HG03175 (cell line): ENCODE results near the gene HTR6.
"Not testable (repeated sequence)": the region's sequence is repeated elsewhere in the genome, so short reads cannot be mapped to it uniquely, and the experiment has no call there.

ENCODE experiments used
- ATAC-seq: cut with Tn5 transposase; IDR thresholded peaks from one replicate; pipeline ENCODE4 v1.9.1; 2021; ENCODE audit warnings: mild to moderate bottlenecking, moderate library complexity; ENCODE audit not compliant: unreplicated experiment

Gene HTR6

GRCh38 chr1:19664453-19665185, at the start of gene HTR6:
Gene HTR6 (plus strand): TSS chr1:19664875. CDS start chr1:19665754, 879 bp downstream.
- ATAC-seq, result no peak

- ATAC-seq, result no peak
Observed at GRCh38 chr1:19615438-19615837, 49.2 kb upstream of the HTR6 start.

- ATAC-seq, result no peak
Observed at GRCh38 chr1:19616489-19616888, 48.2 kb upstream of the HTR6 start.

- no peak for ATAC-seq
Observed at GRCh38 chr1:19617376-19617775, 47.3 kb upstream of the HTR6 start.

- ATAC-seq, result no peak
Observed at GRCh38 chr1:19618428-19618827, 46.2 kb upstream of the HTR6 start.

GRCh38 chr1:19619697-19620384, 44.8 kb upstream of the HTR6 start:
- ATAC-seq, result no peak

GRCh38 chr1:19620786-19621185, 43.9 kb upstream of the HTR6 start:
- no peak for ATAC-seq

- no peak for ATAC-seq
Observed at GRCh38 chr1:19621274-19621950, 43.3 kb upstream of the HTR6 start.

GRCh38 chr1:19622204-19622603, 42.5 kb upstream of the HTR6 start:
- ATAC-seq, result no peak

GRCh38 chr1:19623523-19623922, 41.2 kb upstream of the HTR6 start:
- no peak for ATAC-seq

GRCh38 chr1:19625291-19625937, 39.3 kb upstream of the HTR6 start:
- no peak for ATAC-seq

GRCh38 chr1:19628879-19629278, 35.8 kb upstream of the HTR6 start:
- ATAC-seq, result no peak

- ATAC-seq, result no peak
Observed at GRCh38 chr1:19629357-19629756, 35.3 kb upstream of the HTR6 start.

- ATAC-seq, result not testable (repeated sequence)
Observed at GRCh38 chr1:19630192-19630591, 34.5 kb upstream of the HTR6 start.

- ATAC-seq, result no peak
Observed at GRCh38 chr1:19630720-19631395, 33.8 kb upstream of the HTR6 start.

GRCh38 chr1:19632211-19632610, 32.5 kb upstream of the HTR6 start:
- ATAC-seq, result no peak

- ATAC-seq, result no peak
Observed at GRCh38 chr1:19633106-19633505, 31.6 kb upstream of the HTR6 start.

GRCh38 chr1:19635064-19635463, 29.6 kb upstream of the HTR6 start:
- ATAC-seq, result not testable (repeated sequence)

- no peak for ATAC-seq
Observed at GRCh38 chr1:19635646-19636045, 29.0 kb upstream of the HTR6 start.

GRCh38 chr1:19636065-19636464, 28.6 kb upstream of the HTR6 start:
- no peak for ATAC-seq

GRCh38 chr1:19636749-19637148, 27.9 kb upstream of the HTR6 start:
- ATAC-seq, result not testable (repeated sequence)
